ENCODE measurements around the gene CILP2.

CILP2 gene

DNA sequence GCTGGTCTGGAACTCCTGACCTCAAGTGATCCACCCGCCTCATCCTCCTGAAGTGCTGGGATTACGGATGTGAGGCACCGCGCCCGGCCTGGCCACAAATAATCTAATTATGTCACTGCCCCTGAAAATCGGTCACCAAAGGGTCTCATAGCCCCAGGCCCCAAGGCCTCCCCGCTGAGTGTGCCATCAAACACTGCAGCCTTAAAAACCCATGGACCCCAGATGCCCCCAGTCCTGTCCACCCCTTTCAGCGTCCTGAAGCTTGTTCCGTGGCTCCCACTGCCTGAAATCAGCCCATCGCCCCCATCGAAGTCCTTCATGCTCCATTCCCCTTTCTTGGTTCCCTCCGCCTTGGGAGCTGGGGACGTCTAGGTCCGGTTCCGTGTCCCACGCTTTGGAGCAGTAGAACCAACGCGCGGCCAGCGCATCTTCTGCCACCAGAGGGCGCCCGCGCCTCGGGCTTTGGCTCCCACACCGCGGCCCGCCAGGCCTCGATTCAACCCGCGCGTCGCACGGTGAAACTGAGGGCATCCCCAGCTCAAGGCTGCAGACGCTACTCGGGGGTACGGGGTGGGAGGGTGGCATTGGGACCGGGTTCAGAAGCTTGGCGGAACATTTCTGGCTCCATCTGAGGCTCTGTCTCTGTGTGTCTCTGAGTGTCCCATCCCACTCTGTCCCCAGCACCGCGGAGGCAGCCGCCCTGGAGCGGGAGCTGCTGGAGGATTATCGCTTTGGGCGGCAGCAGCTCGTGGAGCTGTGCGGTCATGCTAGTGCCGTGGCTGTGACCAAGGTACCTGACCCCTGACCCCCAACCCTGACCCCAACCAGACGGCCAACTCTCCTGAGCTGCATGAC is 5.9 kb upstream of the CILP2 start:
- peak in 1 of 2 experiments; percentile 68 for DNase-seq

DNA sequence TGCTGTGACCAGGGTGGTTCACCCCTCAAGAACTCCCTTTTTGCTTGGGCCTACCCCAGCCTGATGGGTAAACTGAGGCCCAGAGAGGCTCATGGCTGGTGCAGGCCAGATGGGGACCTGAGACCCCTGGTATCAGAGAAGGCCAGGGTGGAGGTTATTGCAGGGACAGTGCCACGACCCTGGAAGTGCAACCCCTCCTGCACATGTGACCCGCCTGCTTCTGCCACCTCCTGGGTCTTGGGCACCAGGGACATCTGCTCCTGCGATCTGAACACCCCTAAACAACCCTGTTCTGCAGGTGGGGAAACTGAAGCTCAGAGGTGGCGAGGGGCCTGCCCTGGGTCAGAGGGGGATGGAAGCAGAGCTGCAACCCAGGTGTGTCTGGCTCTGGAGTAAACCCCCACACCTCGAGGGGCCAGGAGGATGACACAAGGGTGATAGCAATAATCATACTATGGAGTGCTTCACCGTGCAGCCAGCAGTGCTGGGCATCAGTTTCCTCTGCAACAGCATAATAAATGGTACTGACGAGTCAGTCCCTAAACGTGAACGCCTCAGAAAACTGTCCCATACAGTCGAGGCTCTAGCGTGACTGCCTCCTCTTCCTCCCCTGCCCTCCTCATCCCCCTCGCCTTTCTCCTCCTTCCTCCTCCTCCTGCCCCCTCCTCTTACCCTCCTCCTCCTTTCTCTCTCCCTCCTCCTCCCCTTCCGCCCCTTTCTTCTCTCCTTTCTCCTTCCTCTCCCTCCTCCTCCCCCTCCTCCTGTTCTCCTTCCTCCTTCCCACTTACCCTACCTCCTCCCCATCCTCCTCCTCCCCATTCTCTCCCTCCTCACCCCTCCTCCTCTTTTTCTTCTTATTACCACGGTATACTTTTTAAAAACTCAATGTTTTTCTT is 5.0 kb upstream of the CILP2 start:
- DNase-seq = no peak

DNA sequence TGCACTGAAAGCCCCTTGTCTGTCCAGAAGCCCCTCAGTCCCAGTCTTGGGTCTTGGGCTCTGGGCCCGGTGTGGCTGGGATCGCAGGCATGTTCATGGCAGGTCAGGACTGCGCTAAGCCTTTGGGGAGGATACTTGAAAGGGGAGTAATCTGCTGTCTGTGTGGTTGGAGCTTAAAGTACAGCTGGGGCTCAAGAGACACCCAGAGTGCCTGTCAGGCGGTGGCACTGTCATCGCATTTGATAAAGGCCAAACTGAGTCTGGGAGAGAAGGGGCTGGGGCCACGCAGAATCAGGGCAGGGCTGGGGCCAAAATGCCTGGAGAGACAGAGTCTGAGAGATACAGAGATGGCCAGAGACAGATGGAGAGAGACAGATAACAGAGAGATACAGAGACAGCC is 4.2 kb upstream of the CILP2 start:
- no peak for DNase-seq

DNA sequence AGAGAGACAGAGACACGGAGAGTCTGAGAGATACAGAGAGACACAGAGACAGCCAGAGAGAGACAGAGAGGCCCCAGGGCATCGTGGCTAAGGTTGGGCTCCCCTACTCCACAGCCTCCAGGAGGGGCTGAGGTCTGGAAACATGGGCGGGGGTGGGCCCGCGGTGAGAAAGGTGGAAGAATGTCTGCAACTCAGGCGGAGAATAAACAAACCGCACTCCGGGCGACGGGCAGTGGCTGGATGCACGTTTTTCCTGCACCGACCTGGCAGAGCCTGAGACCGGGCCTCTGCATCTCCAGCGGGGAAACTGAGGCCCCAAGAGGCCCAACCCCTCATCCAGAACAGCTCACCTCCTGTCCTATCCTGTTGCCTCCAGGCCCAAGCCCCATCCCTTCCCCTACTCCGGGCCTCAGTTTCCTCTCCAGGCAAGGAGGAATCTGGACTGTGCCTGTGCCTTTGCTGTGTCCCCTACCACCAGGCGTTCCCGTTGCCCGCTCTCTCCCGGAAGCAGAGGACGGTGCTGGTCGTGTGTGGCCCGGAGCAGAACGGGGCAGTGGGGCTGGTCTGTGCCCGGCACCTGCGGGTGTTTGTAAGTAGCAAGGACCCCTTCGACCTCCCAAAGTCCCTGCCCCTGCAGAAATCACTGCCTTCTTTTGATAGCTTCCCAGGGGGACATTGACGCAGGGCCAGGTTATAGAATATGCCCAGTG is 3.4 kb upstream of the CILP2 start:
- no peak for DNase-seq

DNA sequence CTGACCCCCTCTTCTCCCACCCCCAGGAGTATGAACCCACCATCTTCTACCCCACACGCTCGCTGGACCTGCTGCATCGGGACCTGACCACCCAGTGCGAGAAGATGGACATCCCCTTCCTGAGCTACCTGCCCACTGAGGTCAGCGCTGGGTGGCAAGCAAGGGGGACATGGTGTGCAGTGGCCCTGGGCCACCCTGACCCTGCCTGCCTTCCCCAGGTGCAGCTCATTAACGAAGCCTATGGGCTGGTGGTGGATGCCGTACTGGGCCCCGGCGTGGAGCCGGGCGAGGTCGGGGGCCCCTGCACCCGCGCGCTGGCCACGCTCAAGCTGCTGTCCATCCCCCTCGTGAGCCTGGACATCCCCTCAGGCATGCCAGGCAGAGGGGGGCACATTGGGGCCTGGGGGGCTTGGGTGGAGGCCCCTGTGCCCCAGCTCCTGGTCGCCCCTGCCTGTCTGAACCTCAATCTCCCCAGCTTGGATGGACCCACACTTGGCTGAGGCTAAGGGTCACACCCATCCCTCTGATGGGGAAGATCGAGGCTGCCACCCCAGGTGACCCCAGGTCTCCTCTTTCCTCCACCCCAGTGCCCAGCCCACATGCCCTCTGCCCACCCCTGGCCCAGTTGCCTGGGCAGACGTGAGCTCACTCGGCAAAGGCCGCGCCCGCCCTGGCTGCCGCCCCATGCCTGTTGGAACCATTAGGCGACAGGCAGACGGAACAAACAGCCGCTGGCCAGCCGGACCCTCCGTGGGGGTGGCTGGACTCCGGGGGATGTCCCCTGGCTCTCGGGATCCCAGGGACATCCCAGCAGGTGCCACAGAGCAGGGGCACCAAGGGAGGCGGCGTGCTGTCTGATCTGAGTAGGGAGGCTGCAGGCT is 2.5 kb upstream of the CILP2 start:
- no peak for DNase-seq

DNA sequence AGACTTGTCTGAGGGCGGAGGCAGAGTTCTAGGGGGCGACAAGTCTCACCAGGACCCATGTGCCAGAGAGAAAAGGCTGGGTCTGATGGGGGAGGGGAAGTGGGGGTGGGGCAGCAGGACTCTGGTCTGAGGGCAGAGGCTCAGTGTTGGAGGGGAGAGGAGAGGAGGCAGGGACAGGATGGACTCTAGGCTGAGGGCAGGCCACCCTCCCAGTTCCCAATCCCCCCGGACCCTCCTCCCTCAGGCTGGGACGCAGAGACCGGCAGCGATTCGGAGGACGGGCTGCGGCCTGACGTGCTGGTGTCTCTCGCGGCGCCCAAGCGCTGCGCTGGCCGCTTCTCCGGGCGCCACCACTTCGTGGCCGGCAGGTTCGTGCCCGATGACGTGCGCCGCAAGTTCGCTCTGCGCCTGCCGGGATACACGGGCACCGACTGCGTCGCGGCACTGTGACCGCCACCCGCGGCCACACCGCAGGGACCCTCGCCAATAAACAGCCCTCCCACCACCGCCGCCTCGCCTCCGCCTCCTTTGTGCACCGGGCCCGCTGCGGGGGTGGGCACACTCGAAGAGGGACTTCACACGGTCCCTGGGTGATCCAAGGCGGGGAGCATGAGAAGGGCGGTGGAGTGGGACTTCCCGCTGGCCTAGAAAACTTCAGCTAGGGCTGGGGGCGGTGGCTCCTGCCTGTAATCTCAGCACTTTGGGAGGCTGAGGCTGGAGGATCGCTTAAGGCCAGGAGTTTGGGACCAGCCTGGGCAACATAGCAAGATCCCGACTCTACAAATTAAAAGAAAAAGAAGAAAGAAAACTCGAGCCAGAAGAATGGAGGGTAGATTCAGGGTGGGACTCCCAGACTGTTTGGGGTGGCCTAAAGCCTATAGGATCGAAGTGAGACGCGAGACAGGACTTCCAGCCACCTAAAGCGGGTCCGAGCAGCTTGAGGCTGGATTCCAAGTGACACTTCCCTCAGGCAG is 703 bp upstream of the CILP2 start:
- DNase-seq = peak in 1 of 2 experiments; percentile 37

DNA sequence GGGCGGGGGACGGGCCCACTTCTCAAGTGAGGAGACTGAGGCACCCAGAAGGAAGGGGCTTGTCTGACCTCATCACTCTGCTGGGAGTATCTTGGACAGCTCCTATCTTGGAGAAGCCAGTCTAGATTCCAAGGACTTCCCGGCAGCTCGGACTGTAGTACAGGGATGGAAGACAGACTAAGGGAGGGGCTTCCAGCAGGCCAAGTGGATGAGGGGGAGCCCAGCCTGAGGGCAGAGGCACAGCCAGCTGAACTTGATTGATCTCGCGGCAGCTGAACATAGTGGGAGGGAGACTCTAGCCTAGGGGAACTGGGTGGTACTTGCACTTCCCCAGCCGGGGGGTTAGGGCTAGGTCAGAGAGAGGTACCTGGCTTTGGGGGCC is 711 bp downstream of the CILP2 start:
- DNase-seq = peak in 1 of 2 experiments; percentile 35

DNA sequence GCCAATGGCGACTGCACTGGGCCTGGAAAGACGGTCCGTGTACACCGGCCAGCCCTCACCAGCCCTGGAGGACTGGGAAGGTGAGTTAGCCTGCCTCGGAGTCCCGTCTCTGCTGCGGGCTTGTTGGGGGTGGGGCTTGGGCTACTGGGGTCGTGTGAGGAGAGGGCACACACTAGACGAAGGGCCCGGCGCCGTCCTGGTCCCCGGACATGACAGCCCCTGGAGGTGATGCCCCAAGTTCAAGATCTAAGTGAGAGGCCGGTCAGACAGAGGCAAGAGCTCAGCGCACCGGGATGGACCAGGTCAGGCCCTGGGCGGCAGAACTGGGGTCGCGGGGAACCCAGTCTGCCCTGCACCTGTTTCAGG is 1.6 kb downstream of the CILP2 start:
- no peak for DNase-seq

DNA sequence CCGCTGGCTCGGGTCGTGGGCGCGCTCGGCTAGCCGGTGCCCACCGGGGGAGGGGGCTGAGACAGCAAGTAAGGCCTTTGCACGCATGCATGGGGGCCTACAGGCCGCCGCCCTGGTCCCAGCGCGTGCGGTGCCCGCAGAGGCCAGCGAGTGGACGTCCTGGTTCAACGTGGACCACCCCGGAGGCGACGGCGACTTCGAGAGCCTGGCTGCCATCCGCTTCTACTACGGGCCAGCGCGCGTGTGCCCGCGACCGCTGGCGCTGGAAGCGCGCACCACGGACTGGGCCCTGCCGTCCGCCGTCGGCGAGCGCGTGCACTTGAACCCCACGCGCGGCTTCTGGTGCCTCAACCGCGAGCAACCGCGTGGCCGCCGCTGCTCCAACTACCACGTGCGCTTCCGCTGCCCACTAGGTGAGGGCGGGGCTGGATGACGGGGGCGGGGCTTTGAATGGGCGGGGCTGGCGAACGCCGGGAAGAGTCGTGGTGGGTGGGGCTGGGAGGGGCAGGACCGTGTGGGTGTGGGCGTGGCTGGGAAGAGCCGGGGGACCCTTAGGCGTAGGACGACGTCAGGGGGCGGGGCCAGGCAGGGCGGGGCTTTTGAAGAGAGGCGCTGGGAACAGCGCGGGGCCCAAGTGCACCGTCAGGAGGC is 2.1 kb downstream of the CILP2 start:
- peak in 1 of 2 experiments; percentile 91 for DNase-seq

DNA sequence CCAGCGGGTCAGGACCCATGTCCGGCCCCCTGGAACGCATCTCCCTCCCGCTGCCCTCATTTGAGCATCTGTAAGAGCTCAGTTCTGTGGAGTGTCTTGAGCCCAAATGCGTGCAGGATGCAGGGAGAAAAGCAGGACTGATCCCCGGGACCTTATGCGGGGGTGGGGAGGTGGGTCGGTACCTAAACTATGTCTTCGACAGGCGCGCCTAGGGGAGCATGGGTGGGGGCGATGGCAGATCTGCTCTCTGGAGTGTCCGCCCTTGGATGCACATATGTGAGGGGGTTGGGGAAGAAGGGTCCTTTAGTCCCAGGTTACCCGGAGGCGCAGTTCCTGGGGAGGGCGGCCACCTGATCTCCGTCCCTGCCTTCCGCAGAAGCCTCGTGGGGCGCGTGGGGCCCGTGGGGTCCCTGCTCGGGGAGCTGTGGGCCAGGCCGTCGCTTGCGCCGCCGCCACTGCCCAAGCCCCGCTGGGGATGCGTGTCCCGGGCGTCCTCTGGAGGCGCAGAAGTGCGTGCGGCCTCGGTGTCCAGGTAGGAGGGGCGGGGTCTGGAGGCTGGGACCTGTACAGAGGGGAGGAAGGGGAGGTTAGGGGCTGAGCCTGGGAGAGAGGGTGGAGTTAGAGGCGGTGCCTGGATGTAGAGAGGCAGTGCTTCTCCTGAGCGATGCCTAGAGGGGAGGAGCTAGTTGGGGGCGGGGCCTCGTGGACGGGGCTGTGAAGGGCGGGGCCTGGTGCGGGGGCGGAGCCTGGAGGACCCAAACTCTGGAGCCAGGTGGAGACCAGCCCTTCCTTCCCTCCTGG is 2.9 kb downstream of the CILP2 start:
- peak; percentile 58 to 92 for DNase-seq

DNA sequence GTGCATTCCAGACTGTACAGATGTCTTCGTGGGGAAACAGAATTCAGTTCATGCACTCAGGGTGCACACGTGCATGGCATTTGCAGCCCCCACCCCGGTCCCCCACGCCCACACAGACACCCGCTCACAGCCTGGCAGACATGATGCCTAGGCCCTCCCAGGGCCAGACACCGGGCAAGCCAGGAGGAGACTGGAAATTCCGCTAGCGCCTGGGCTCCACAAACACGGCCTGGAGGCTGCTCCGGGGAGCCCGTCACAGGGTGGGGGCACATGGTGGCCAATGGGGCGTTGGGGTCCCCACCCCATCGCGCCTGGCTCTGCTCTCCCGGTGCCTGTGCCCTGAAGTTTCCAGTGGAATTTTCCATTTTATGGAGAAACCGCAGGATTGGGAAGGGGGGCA is 3.6 kb downstream of the CILP2 start:
- no peak for DNase-seq

DNA sequence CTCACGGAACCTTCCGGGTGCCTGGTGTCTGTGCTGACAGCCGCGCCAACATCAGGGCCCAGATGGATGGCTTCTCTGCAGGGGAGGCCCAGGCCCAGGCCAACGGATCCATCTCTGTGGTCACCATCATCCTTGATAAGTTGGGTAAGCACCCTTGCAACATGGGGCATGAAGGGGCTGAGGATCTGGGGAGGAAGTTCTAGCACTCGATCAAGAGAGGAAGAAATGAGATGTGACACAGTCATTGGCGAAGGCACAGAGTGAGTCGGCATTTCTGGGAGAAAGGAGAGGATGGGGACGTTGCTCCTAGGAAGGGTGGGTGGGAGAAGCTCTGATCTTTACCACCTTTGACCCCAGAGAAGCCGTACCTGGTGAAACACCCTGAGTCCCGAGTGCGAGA is 4.4 kb downstream of the CILP2 start:
- no peak for DNase-seq

DNA sequence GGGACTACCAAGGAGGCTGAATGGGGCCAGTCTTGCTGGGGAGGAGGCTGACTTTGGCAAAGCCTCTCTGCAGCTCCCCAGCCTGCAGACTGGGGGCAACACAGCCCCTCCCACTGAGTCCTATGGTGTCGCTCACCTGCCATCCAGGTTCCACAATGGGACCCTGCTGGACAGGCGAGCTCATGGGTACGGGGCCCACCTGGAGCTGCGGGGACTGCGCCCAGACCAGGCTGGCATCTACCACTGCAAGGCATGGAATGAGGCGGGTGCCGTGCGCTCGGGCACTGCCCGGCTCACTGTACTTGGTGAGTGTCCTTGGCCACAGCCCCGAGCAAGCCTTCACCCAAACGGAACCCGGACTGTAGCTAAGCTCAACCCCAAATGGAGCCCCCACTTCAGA is 5.0 kb downstream of the CILP2 start:
- DNase-seq = no peak

DNA sequence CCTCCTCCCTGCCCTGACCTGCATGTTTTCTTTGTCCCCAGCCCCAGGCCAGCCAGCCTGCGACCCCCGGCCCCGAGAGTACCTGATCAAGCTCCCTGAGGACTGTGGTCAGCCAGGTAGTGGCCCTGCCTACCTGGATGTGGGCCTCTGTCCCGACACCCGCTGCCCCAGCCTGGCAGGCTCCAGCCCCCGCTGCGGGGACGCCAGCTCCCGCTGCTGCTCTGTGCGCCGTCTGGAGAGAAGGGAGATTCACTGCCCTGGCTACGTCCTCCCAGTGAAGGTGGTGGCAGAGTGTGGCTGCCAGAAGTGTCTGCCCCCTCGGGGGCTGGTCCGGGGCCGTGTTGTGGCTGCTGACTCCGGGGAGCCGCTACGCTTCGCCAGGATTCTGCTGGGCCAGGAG is 5.6 kb downstream of the CILP2 start:
- DNase-seq = no peak

DNA sequence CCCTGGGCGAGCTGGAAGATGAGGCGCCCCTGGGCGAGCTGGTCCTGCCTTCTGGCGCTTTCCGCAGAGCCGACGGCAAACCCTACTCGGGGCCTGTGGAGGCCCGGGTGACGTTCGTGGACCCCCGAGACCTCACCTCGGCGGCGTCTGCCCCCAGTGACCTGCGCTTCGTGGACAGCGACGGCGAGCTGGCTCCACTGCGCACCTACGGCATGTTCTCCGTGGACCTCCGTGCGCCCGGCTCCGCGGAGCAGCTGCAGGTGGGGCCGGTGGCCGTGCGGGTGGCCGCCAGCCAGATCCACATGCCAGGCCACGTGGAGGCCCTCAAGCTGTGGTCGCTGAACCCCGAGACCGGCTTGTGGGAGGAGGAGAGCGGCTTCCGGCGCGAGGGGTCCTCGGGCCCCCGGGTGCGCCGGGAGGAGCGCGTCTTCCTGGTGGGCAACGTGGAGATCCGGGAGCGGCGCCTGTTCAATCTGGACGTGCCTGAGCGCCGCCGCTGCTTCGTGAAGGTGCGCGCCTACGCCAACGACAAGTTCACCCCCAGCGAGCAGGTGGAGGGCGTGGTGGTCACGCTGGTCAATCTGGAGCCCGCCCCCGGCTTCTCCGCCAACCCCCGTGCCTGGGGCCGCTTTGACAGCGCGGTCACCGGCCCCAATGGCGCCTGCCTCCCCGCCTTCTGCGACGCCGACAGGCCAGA is 6.3 kb downstream of the CILP2 start:
- DNase-seq = no peak

DNA sequence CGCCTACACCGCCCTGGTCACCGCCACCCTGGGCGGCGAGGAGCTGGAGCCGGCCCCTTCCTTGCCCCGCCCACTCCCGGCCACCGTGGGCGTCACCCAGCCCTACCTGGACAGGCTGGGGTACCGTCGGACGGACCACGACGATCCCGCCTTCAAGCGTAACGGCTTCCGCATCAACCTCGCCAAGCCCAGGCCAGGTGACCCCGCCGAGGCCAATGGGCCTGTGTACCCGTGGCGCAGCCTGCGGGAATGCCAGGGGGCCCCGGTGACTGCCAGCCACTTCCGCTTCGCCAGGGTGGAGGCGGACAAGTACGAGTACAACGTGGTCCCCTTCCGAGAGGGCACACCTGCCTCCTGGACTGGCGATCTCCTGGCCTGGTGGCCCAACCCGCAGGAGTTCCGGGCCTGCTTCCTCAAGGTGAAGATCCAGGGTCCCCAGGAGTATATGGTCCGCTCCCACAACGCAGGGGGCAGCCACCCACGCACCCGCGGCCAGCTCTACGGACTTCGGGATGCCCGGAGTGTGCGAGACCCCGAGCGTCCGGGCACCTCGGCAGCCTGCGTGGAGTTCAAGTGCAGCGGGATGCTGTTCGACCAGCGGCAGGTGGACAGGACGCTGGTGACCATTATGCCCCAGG is 7.0 kb downstream of the CILP2 start:
- DNase-seq = no peak

DNA sequence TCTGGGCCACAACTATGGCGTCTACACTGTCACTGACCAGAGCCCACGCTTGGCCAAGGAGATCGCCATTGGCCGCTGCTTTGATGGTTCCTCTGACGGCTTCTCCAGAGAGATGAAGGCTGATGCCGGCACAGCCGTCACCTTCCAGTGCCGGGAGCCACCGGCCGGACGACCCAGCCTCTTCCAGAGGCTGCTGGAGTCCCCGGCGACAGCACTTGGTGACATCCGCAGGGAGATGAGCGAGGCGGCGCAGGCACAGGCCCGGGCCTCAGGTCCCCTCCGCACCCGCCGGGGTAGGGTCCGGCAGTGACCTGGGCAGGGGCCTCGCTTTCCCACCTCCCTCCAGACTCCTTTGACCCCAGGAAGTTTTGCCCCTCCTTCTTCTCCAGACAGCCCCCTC is 7.6 kb downstream of the CILP2 start:
- no peak for DNase-seq

DNA sequence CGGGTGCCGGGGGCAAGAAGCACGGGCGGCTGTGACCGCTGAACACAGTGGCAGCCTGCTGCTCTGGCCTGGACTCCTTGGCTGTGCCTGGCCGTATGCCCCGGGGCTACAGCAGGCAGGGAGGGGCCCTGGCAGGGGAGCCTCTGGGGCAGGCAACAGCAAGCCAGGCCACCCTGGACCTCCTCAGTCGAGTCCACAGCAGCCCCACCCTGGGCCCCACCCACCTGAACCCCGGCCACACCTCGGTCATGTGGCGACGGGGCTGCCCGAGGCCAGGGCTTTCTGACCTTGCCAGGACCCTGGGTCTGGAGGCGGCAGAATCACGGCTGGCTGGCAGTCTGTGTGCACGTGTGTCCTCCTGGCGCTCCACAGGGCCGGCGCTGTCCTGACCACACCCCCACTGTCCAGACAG is 8.7 kb downstream of the CILP2 start:
- DNase-seq = no peak

Data from NCI-H526 (cell line).